ENCODE measurements around the gene DUSP5.

Gene DUSP5

DNA sequence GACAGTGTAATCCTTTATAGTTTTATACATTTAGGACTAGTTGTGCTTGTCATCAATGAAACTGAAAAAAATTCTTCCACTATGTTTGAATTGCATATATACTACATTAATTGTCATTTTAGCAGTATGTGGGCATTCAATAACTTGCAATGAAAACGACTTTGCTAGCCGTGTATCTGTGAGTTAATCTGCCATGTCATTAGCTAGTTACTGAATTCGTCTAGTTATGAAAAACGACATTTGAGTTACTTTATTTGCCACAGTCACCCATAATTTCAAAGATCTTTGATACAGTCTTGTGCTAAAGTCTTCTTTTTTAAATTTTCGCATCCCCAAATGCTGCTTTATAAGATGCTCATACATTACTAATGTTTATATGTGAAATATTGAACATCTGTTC is 51.5 kb downstream of the DUSP5 start:
- DNase-seq, result no peak

DNA sequence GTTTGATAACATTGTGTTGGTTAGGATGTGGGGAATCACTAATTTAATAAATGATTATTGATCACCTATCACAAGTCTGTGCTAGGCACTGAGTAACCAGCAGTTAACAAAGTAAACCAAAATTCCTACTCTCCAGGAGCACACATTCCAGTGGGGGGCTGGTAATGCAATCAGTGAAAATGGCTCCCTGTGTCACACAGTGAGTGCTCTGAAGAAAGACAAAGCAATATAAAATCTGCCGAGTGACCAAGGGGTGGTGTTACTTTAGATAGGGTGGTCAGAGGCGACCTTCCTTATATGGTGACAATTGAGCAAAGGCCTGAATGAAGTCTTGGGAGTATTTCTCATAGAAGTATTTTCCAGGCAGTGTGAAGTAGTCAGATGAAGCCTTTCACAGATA is 56.2 kb downstream of the DUSP5 start:
- no peak for DNase-seq

GRCh38 chr10:110556296-110556695 is 58.6 kb downstream of the DUSP5 start:
- DNase-seq, result no peak

GRCh38 chr10:110556969-110557601 is 59.4 kb downstream of the DUSP5 start:
- DNase-seq, result no peak

GRCh38 chr10:110558041-110558440 is 60.3 kb downstream of the DUSP5 start:
- no peak for DNase-seq

DNA sequence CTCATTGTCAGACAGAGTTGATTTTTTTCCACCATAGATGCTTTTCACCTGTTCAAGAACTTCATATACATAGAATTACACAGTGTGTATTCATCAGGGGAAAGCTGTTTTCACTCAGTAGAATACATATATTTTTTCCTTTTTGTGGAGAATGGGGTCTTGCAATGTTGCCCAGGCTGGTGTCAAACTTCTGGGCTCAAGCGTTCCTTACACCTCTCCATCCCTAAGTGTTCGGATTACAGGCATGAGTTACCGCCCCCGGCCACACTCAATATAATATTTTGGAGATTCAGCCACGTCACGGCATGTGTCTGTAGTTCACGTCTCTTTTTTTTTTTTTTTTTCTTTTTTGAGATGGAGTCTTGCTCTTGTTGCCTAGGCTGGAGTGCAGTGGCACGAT is 62.3 kb downstream of the DUSP5 start:
- DNase-seq, result no peak
